Vagina (tissue), 2 donors: ENCODE measurements around the gene ARHGEF18. TPM values are rescaled to one million over a fixed set of nuclear protein-coding genes. Genes with fewer than 3 reads are reported as not detected.

ENCODE experiments used
- DNase-seq, 2 donors: peaks; one replicate each; pipeline ENCODE4 v3.0.0-alpha.2; 2017; ENCODE audit errors: extremely low spot score in 2 of 2
- H3K27ac ChIP-seq: fragments of 200-600 bp; sonication (generic); one replicate; pipeline ENCODE4 v1.5.1; 2019
- H3K27me3 ChIP-seq: fragments of 200-600 bp; sonication (generic); one replicate; pipeline ENCODE4 v1.5.1; 2019
- H3K36me3 ChIP-seq, 2 donors: fragments of 200-600 bp; sonication (generic); one replicate each; pipeline ENCODE4 v1.5.1; 2017 to 2019
- H3K4me1 ChIP-seq: fragments of 200-600 bp; sonication (generic); one replicate; pipeline ENCODE4 v1.5.1; 2019
- H3K4me3 ChIP-seq, 2 donors: fragments of 200-600 bp; sonication (generic); 1 replicate in 1 of 2; 2 replicates in 1 of 2; pipeline ENCODE4 v1.5.1; 2016 to 2019
- H3K9me3 ChIP-seq: fragments of 200-600 bp; sonication (generic); one replicate; pipeline ENCODE4 v1.5.1; 2019
- POLR2A ChIP-seq, 2 donors: fragments of 450-650 bp; IDR thresholded peaks; one replicate each; pipeline ENCODE4 v1.6.1; 2017; ENCODE audit warnings: antibody characterized with exemption in 2 of 2, mild to moderate bottlenecking in 2 of 2, moderate library complexity in 2 of 2
- POLR2AphosphoS5 ChIP-seq, 2 donors: sonication (generic); formaldehyde crosslinking; IDR thresholded peaks; one replicate each; pipeline ENCODE4 v1.9.0; 2017; ENCODE audit warnings: antibody characterized with exemption in 2 of 2, mild to moderate bottlenecking in 2 of 2, low read depth in 1 of 2; ENCODE audit not compliant: insufficient read depth in 1 of 2
- intact Hi-C: fragments of 100-400 bp; cut with DNase I; formaldehyde crosslinking; loops from one replicate; pipeline ENCODE4 v1.15.1; 2023
- total RNA-seq: library from RNA; depleted of rRNA; stranded (reverse); fragments of >200 nt; gene quantifications from one replicate; pipeline ENCODE4 v1.2.3, GENCODE V29; 2016
- TF ChIP-seq, protein P1 (sequence below), 3 experiments: fragments of 450-650 bp in 2 of 3; fragments of 200-600 bp in 1 of 3; sonication (generic) in 1 of 3; IDR thresholded peaks; one replicate each; pipeline ENCODE4 v1.5.1; 2017 to 2019; ENCODE audit warnings: antibody characterized with exemption in 3 of 3, mild to moderate bottlenecking in 2 of 3, moderate library complexity in 2 of 3

ARHGEF18 gene
- total RNA-seq, 1 donor from 2014 or later, result 28.5 TPM

DNA sequence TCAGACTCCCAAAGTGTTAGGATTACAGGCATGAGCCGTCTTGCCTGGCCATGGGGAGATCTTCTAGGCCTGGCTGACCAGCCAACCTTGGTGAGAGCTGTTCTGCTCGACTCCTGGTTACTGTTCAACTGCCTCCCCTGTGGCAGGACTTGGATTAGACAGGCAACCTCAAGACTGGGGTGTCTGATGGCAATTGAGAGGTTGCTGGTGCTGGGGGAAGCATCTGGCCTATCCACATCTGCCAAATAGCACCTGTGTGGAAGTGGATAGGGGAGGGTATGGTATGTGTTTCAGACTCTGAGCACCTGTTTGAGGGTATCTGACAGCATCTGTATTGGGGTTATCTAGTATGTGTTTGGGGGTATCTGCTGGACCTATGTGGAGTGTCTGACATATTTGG, 44.7 kb downstream of the ARHGEF18 start:
- H3K27me3 ChIP-seq, result no peaks in the 10 kb centered on the region
- H3K36me3 ChIP-seq, result no peaks in the 10 kb centered on the region
- DNase-seq, result no peak
- TF ChIP-seq POLR2A (IDR thresholded peaks at IDR 0.05) (no peak), POLR2AphosphoS5 (IDR thresholded peaks at IDR 0.05; ENCODE audit: insufficient read depth in 1 of 2, low read depth in 1 of 2) (no peak)
- TF ChIP-seq, protein P1, sequence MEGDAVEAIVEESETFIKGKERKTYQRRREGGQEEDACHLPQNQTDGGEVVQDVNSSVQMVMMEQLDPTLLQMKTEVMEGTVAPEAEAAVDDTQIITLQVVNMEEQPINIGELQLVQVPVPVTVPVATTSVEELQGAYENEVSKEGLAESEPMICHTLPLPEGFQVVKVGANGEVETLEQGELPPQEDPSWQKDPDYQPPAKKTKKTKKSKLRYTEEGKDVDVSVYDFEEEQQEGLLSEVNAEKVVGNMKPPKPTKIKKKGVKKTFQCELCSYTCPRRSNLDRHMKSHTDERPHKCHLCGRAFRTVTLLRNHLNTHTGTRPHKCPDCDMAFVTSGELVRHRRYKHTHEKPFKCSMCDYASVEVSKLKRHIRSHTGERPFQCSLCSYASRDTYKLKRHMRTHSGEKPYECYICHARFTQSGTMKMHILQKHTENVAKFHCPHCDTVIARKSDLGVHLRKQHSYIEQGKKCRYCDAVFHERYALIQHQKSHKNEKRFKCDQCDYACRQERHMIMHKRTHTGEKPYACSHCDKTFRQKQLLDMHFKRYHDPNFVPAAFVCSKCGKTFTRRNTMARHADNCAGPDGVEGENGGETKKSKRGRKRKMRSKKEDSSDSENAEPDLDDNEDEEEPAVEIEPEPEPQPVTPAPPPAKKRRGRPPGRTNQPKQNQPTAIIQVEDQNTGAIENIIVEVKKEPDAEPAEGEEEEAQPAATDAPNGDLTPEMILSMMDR (IDR thresholded peaks at IDR 0.05), result no peak
- no peak overlapping the region for H3K27ac ChIP-seq
- intact Hi-C loops, result loop anchor here (10.0 kb wide), 1 partner anchor 131 kb away; the partner anchor contains the start of gene MCOLN1
- peaks cover 24% of the 10 kb centered on the region for H3K4me1 ChIP-seq
- H3K4me3 ChIP-seq, result no peak overlapping the region
- no peaks in the 10 kb centered on the region for H3K9me3 ChIP-seq

DNA sequence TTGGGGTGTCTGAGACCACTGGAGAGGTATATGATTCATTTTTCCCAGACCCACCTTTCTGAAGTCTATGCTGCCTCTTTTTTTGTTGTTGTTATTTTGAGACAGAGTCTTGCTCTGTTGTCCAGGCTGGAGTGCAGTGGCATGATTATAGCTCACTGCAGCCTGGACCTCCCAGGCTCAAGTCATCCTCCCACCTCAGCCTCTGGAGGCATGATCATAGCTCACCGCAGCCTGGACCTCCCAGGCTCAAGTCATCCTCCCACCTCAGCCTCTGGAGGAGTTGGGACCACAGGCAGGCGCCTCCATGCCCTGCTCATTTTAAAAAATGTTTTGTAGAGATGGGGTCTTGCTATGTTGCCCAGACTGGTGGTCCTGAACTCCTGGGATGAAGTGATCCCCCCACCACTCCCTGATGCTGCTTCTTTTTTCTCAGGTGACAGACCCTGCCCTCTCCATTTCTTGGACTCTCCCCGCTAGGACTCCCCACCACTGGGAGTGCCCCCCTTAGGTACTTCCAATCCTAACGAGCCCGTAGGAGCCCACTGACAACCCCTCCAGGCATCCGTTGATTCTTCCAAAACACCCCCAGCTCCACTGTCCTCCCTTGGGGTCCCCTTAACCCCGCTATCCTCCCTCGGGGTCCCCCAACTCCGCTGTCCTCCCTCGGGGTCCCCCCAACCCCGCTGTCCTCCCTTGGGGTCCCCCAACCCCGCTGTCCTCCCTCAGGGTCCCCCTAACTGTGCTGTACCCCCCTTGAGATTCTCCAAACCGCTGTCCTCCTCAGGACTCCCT, 45.4 kb downstream of the ARHGEF18 start:
- TF ChIP-seq POLR2A (IDR thresholded peaks at IDR 0.05), result no peak
- no peak for TF ChIP-seq POLR2AphosphoS5 (IDR thresholded peaks at IDR 0.05; ENCODE audit: insufficient read depth in 1 of 2, low read depth in 1 of 2)
- TF ChIP-seq, protein P1 (IDR thresholded peaks at IDR 0.05), result no peak
- intact Hi-C loops, result loop anchor here (10.0 kb wide), 1 partner anchor 131 kb away; the partner anchor contains the start of gene MCOLN1
- H3K27ac ChIP-seq, result peak overlapping the region; percentile 69

DNA sequence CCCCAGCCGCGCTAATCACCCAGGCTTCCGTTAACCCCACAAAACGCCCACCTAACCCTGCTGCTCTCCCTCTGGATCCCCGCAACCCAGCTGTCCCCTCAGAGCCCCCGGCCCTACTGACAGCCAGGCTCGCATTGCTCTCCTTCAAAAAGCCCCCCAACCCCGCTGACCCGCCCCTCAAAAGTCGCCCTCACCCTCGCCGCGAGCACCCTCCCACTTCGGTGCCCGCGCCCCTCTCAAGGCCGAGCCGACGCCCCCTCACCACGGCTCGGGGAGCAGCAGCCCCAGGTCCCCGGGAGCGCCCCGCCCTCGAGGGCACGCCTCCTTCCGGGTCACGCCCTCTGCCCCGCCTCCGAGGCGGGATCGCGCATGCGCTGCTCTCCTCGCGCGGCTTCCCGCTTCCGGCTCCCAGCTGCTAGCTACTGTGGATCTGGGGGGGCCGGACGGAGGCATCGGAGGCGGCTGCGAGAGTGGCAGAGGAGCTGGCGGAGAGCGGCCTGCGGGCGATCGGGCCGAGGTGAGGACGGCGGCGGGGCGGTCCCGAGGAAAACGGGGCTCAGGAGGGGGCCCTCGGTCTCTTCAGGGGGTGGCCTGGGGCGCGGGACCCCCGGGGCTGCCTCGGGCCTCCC, 46.1 kb downstream of the ARHGEF18 start:
- H3K27me3 ChIP-seq, result no peaks in the 10 kb centered on the region
- TF ChIP-seq, protein P1 (IDR thresholded peaks at IDR 0.05), result no peak
- TF ChIP-seq POLR2AphosphoS5 (IDR thresholded peaks at IDR 0.05; ENCODE audit: insufficient read depth in 1 of 2, low read depth in 1 of 2) (peak; percentile 89 to 90), POLR2A (IDR thresholded peaks at IDR 0.05) (peak in 1 of 2 donors; percentile 41)
- peak overlapping the region; percentile 82 for H3K27ac ChIP-seq
- peak overlapping the region; percentile 97 for H3K4me3 ChIP-seq
- H3K36me3 ChIP-seq, result no peaks in the 10 kb centered on the region
- H3K4me1 ChIP-seq, result peaks cover 24% of the 10 kb centered on the region
- intact Hi-C loops, result loop anchor here (10.0 kb wide), 1 partner anchor 130 kb away; the partner anchor contains the start of gene MCOLN1
- DNase-seq, result no peak
- no peaks in the 10 kb centered on the region for H3K9me3 ChIP-seq

More for the DNA sequence above, 45.4 kb downstream of the ARHGEF18 start:
- DNase-seq, result no peak
- no peaks in the 10 kb centered on the region for H3K9me3 ChIP-seq
- H3K36me3 ChIP-seq, result no peaks in the 10 kb centered on the region
- peaks cover 24% of the 10 kb centered on the region for H3K4me1 ChIP-seq
- peak overlapping the region; percentile 97 for H3K4me3 ChIP-seq
- no peaks in the 10 kb centered on the region for H3K27me3 ChIP-seq

GRCh38 chr19:7395360-7396066, 46.8 kb downstream of the ARHGEF18 start:
- Histone ChIP-seq H3K27me3 (no peaks in the 10 kb centered on the region), H3K9me3 (no peaks in the 10 kb centered on the region), H3K4me1 (peaks cover 24% of the 10 kb centered on the region), H3K4me3 (peak overlapping the region; percentile 97), H3K27ac (peak overlapping the region; percentile 82), H3K36me3 (no peaks in the 10 kb centered on the region)
- TF ChIP-seq, protein P1 (IDR thresholded peaks at IDR 0.05), result no peak
- TF ChIP-seq POLR2AphosphoS5 (IDR thresholded peaks at IDR 0.05; ENCODE audit: insufficient read depth in 1 of 2, low read depth in 1 of 2) (no peak), POLR2A (IDR thresholded peaks at IDR 0.05) (no peak)
- intact Hi-C loops, result loop anchor here (10.0 kb wide), 1 partner anchor 129 kb away; the partner anchor contains the start of gene MCOLN1
- no peak for DNase-seq
